HEK293 (cell line): ENCODE results near the gene STK26.

Experiments used
- CTCF ChIP-seq: fragments of 450-650 bp; formaldehyde crosslinking; IDR thresholded peaks from 2 replicates; pipeline ENCODE4 v1.5.1; 2016; ENCODE audit warnings: missing biosample characterization, missing genetic modification characterization
- ZBTB20 ChIP-seq: fragments of 450-650 bp; formaldehyde crosslinking; IDR thresholded peaks from 2 replicates; pipeline ENCODE4 v1.5.1; 2016; ENCODE audit warnings: missing biosample characterization, missing genetic modification characterization
- ZFP37 ChIP-seq: fragments of 450-650 bp; formaldehyde crosslinking; IDR thresholded peaks from 2 replicates; pipeline ENCODE4 v1.5.1; 2016; ENCODE audit warnings: missing biosample characterization, missing genetic modification characterization

GRCh38 chrX:132043977-132044376 is 20.9 kb downstream of the STK26 start:
- no peak for TF ChIP-seq ZBTB20 (tag by site-specific recombination)
- TF ChIP-seq ZFP37 (tag by site-specific recombination) = no peak
- TF ChIP-seq CTCF (tag by site-specific recombination) = no peak
